ENCODE data around the gene PYGO2. TPM values are rescaled to one million over a fixed set of nuclear protein-coding genes. Genes with fewer than 3 reads are reported as not detected.
A peak's percentile ranks its signal among the peaks of the same experiment; 100 is the strongest.
"Not testable (repeated sequence)": the region's sequence is repeated elsewhere in the genome, so short reads cannot be mapped to it uniquely, and the experiment has no call there.

Gene PYGO2
- polyA plus RNA-seq, 3 donors from 2014 or later = 15.0 to 39.1 (median 15.4) TPM

DNA sequence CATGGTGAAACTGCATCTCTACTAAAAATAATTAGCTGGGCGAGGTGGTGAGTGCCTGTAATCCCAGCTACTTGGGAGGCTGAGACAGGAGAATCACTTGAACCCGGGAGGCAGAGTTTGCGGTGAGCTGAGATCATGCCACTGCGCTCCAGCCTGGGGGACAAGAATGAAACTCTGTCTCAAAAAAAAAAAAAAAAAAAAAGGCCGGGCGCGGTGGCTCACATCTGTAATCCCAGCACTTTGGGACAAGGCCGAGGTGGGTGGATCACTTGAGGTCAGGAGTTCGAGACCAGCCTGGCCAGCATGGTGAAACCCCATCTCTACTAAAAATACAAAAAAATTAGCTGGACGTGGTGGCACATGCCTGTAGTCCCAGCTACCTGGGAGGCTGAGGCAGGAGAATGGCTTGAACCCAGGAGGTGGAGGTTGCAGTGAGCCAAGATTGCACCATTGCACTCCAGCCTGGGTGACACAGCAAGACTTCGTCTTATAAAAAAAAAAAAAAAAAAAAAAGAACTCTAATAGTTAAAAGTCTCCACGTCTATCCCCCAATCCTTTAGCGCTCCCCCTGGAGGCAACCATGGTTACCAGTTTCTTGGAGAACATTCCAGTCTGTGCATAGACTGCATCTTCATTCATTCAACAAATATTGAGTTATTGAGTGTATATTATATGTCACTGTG lies 33.9 kb upstream of the PYGO2 start:
- H3K36me3 Mint-ChIP-seq, H3K27ac Mint-ChIP-seq: not testable (repeated sequence)

DNA sequence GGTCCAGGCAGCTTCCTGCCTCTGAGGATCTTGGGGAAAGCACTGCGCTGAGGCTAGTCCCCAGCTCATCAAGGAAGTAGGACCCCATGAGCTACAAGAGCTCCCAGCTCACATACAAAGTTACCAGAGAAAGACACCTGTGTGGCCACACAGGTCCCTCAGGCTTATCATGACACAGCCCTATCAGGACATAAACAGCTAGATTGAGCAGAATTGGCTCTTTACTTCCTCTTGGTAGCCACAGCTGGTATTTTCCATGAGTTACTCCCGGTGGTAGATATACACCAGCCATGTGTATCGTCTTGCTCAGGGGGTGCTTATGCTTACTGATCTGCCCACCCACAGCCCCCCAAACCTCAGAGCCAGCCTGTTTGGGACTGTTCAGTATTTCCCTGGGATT lies 33.0 kb upstream of the PYGO2 start:
- H3K27me3 Mint-ChIP-seq (ENCODE audit: low read depth in 3 of 3) = peaks cover 0 to 4% (median 2%) of the 10 kb centered on the region in 3 donors
- peaks cover 0 to 3% (median 0%) of the 10 kb centered on the region in 3 donors for H3K36me3 Mint-ChIP-seq
- no peaks in the 10 kb centered on the region for H3K9me3 Mint-ChIP-seq
- peaks cover 11 to 12% of the 10 kb centered on the region in 2 donors for H3K4me1 Mint-ChIP-seq
- H3K27ac Mint-ChIP-seq = no peak overlapping the region
- no peak for DNase-seq
- H3K4me3 Mint-ChIP-seq = no peak overlapping the region

More for the DNA sequence above, 33.9 kb upstream of the PYGO2 start:
- DNase-seq; H3K27me3 Mint-ChIP-seq (ENCODE audit: low read depth in 3 of 3); H3K9me3 Mint-ChIP-seq; H3K4me3 Mint-ChIP-seq: not testable (repeated sequence)
- H3K4me1 Mint-ChIP-seq = peaks cover 17 to 18% of the 10 kb centered on the region in 2 donors

DNA sequence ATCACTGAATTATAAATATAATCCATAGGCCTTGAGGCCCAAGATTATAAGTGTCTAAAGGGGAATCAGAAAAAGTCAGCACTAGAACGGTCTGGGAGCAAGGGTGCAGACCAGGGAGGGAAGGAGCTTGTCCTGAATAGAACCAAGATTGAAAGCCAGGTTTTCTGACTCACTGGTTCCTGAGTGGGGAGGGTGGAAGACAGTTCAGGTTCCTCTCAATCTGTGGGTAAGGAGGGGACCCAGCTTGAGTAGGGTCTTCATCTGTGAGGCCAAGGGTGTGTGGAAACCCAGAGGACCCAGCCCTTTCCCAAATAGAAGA lies 32.6 kb upstream of the PYGO2 start:
- Mint-ChIP-seq H3K9me3 (no peaks in the 10 kb centered on the region), H3K4me3 (no peak overlapping the region), H3K4me1 (peaks cover 11 to 13% of the 10 kb centered on the region in 2 donors), H3K27ac (no peak overlapping the region), H3K36me3 (peaks cover 0 to 4% (median 0%) of the 10 kb centered on the region in 3 donors), H3K27me3 (ENCODE audit: low read depth in 3 of 3) (peaks cover 0 to 4% (median 2%) of the 10 kb centered on the region in 3 donors)
- DNase-seq = no peak

DNA sequence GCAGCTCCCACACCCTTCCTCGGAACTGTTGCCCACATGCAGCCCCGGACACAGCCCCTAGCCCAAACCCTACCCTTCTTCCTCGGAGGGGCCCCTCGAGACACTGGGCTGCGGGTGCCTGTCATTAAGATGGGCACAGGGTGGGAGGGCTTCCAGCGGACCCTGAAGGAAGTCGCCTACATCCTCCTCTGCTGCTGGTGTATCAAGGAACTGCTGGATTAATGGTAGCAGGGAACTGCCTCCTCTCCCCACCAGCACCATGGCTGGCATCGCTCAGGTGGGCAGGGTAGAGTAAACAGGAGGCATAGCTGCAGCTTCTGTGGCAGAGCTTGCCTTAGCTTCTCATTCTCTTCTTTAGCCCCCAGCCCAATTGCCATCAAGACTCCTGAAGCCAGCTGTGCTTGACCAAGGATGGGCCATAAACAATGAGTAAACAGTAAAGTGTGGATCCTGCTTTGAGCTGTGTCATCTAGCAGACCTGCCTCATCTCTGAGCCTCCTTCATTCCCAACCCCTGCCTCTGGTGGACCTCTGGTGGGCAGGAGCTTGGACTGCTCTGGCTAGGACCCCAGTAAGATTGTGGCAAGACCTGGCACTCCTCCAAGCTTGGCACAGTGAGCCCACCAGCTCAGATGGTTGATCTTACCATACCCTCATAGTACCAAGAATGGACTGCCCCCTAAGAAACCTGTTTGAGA lies 32.1 kb upstream of the PYGO2 start, which contains the start of gene LENEP:
Gene LENEP, plus strand, starts transcription at position 15 of the 697 bp plus-strand sequence. Its CDS starts 22 bp downstream, at position 37.
- Mint-ChIP-seq H3K4me3 (no peak within 1 kb of the TSS), H3K4me1 (peaks cover 10 to 13% of the 10 kb centered on the region in 2 donors), H3K27ac (no peak within 1 kb of the TSS), H3K27me3 (ENCODE audit: low read depth in 3 of 3) (peaks cover 0 to 6% (median 2%) of the 10 kb centered on the region in 3 donors), H3K36me3 (peaks cover 0 to 9% (median 3%) of the 10 kb centered on the region in 3 donors), H3K9me3 (no peaks in the 10 kb centered on the region)
- DNase-seq = no peak

DNA sequence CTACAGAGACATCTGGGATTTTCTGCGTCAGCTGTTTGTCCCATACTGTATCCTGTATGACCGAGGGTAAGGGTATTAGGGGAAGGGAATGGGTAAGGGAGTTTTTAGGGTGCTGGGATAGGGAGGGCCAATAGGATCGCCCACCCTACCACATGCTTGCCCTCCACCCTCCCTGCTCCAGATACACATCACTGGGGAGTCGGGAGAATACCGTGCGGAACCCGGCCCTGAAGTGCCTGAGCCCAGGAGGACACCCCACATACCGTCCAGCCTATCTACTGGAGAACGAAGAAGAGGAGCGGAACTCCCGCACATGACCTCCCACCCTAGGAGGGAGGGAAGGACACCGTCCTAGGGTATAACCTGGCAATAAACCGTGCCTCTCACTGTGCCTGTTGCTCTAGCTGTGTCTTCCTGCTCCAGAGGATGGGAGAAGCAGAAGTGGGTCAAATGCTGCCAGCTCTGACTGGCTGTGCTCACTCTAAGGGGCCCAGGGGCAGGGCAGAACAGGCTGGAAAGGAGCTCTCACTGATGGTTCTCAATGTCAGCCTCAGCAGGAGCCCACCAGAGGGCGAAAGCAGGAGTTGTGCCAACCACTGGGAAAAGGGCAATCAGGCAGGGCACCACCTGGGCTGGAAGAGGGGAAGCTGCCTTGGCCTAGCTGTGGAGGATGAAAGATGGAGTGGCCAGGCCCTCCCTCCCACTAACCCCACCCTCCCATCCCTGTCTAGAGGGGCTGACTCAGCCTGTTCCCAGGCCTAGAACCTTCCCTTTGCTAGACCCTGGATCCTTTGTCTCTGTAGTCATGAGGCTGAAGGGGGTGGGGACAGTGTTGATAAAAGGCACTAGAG lies 31.4 kb upstream of the PYGO2 start:
- H3K9me3 Mint-ChIP-seq = no peaks in the 10 kb centered on the region
- peaks cover 0 to 15% (median 3%) of the 10 kb centered on the region in 3 donors for H3K36me3 Mint-ChIP-seq
- no peak for DNase-seq
- peaks cover 0 to 6% (median 2%) of the 10 kb centered on the region in 3 donors for H3K27me3 Mint-ChIP-seq (ENCODE audit: low read depth in 3 of 3)
- H3K4me3 Mint-ChIP-seq = no peak overlapping the region
- H3K27ac Mint-ChIP-seq = no peak overlapping the region
- peaks cover 6 to 19% of the 10 kb centered on the region in 2 donors for H3K4me1 Mint-ChIP-seq

DNA sequence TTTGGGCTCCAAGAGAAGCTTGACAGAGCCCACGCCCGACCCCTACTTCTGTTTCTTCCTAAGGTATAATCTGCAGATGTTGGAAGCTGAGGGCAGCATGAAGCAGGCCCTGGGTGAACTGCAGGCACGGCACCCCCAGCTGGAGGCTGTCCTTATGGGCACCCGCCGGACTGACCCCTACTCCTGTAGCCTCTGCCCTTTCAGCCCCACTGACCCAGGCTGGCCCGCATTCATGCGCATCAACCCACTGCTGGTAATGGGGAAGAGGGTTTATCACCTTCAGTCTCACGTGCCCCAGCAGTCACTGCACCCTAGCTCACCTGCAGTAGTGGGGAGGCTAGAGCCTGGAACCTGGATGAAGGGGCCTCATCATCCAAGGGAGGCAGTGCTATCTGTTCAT lies 28.7 kb upstream of the PYGO2 start:
- Mint-ChIP-seq H3K27me3 (ENCODE audit: low read depth in 3 of 3) (peaks cover 0 to 6% (median 0%) of the 10 kb centered on the region in 3 donors), H3K9me3 (no peaks in the 10 kb centered on the region), H3K27ac (no peak overlapping the region), H3K36me3 (peaks cover 0 to 17% (median 3%) of the 10 kb centered on the region in 3 donors), H3K4me3 (no peak overlapping the region), H3K4me1 (peaks cover 6 to 19% of the 10 kb centered on the region in 2 donors)
- DNase-seq = no peak

DNA sequence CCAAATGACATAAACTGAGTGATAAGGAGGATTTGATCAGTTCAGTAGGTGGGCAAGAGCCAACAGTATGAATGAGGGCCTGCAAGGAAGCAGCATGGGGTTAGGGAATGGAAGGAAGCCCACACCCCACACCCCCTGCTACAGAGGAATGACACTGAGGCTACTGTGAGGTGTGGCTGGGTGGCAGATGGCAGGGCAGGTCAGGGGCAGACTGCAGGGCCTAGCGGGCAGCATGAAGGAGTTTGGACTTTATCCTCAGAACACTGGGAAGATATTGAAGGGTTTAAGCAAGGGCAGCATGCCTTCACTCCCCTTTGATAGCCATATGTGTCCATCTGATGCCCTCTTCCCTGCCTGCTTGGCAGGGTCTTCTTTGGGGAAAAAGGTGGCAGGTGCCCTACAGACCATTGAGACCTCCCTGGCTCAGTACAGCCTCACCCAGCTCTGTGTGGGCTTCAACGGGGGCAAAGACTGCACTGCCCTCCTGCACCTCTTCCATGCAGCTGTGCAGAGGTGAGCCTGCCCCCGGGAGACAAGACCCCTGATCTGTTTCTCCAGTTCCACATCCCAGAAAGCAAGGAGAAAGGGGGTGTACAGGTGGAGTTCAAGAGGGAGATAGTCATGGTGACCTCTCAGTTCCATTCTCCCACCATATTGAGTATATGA lies 27.7 kb upstream of the PYGO2 start:
- H3K9me3 Mint-ChIP-seq = no peaks in the 10 kb centered on the region
- DNase-seq = no peak
- peaks cover 6 to 19% of the 10 kb centered on the region in 2 donors for H3K4me1 Mint-ChIP-seq
- H3K4me3 Mint-ChIP-seq = no peak overlapping the region
- peak overlapping the region in 2 of 6 donors; percentile 29 to 61 for H3K27ac Mint-ChIP-seq
- H3K27me3 Mint-ChIP-seq (ENCODE audit: low read depth in 3 of 3) = peaks cover 0 to 6% (median 0%) of the 10 kb centered on the region in 3 donors
- H3K36me3 Mint-ChIP-seq = peaks cover 0 to 17% (median 3%) of the 10 kb centered on the region in 3 donors

DNA sequence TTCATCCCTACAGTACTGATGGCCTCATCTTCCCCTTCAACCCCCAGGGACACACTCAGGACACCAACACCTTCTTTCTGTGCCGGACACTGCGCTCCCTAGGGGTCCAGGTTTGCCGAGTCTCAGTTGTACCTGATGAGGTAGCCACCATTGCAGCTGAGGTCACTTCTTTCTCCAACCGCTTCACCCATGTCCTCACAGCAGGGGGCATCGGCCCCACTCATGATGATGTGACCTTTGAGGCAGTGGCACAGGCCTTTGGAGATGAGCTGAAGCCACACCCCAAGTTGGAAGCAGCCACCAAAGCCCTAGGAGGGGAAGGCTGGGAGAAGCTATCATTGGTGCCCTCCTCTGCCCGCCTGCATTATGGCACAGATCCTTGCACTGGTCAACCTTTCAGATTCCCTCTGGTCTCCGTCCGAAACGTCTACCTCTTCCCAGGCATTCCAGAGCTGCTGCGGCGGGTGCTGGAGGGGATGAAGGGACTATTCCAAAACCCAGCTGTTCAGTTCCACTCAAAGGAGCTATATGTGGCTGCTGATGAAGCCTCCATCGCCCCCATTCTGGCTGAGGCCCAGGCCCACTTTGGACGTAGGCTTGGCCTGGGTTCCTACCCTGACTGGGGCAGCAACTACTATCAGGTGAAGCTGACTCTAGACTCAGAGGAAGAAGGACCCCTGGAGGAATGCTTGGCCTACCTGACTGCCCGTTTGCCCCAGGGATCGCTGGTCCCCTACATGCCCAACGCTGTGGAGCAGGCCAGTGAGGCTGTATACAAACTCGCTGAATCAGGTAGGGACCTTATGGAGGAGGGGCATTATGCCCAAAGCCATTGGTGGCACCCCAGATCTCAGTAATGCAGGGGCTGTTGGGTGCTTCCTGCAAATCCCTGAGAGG lies 26.7 kb upstream of the PYGO2 start:
- Mint-ChIP-seq H3K36me3 (peaks cover 0 to 17% (median 3%) of the 10 kb centered on the region in 3 donors), H3K9me3 (no peaks in the 10 kb centered on the region), H3K4me3 (no peak overlapping the region), H3K4me1 (peaks cover 6 to 19% of the 10 kb centered on the region in 2 donors), H3K27ac (peak overlapping the region in 1 of 6 donors; percentile 61), H3K27me3 (ENCODE audit: low read depth in 3 of 3) (peaks cover 0 to 4% (median 0%) of the 10 kb centered on the region in 3 donors)
- no peak for DNase-seq

DNA sequence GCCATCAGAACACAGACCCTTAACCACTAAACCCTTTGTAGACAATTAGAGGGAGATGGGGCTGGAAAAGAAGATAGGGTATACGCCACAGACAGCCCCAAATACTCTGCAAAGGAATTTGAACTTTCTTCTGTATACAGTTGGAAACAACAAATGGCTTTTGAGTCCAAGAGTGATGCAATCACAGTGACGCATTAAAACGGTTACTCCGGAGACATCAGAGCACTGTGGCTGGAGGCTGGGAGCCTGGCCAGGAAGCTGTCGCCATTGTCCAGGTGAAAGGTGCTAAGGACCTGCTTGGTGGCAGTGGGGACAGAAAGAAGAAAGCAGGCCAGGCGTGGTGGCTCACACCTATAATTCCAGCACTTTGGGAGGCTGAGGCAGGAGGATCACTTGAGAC lies 25.7 kb upstream of the PYGO2 start:
- Mint-ChIP-seq H3K27me3 (ENCODE audit: low read depth in 3 of 3) (peaks cover 0 to 2% (median 0%) of the 10 kb centered on the region in 3 donors), H3K4me1 (peaks cover 6 to 19% of the 10 kb centered on the region in 2 donors), H3K9me3 (no peaks in the 10 kb centered on the region), H3K4me3 (no peak overlapping the region), H3K36me3 (peaks cover 0 to 17% (median 3%) of the 10 kb centered on the region in 3 donors), H3K27ac (no peak overlapping the region)
- no peak for DNase-seq

DNA sequence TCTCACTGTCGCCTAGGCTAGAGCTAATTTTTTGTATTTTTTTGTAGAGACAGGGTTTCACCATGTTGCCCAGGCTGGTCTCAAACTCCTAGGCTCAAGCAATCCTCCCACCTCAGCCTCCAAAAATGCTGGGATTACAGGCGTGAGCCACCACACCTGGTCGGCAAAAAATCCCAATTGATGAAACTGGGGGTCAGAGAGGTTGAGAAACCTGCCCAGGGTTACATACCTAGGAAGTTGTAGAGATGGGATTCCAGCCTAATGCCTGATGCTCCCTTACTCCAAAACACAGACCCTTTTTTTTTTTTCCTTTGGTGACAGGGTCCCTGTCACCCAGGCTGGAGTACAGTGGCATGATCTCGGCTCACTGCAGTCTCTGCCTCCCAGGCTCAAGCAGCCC lies 25.2 kb upstream of the PYGO2 start:
- Mint-ChIP-seq H3K36me3 (peaks cover 0 to 17% (median 3%) of the 10 kb centered on the region in 3 donors), H3K4me1 (peaks cover 6 to 19% of the 10 kb centered on the region in 2 donors)
- H3K27me3 Mint-ChIP-seq (ENCODE audit: low read depth in 3 of 3); H3K27ac Mint-ChIP-seq; H3K9me3 Mint-ChIP-seq; H3K4me3 Mint-ChIP-seq; DNase-seq: not testable (repeated sequence)

DNA sequence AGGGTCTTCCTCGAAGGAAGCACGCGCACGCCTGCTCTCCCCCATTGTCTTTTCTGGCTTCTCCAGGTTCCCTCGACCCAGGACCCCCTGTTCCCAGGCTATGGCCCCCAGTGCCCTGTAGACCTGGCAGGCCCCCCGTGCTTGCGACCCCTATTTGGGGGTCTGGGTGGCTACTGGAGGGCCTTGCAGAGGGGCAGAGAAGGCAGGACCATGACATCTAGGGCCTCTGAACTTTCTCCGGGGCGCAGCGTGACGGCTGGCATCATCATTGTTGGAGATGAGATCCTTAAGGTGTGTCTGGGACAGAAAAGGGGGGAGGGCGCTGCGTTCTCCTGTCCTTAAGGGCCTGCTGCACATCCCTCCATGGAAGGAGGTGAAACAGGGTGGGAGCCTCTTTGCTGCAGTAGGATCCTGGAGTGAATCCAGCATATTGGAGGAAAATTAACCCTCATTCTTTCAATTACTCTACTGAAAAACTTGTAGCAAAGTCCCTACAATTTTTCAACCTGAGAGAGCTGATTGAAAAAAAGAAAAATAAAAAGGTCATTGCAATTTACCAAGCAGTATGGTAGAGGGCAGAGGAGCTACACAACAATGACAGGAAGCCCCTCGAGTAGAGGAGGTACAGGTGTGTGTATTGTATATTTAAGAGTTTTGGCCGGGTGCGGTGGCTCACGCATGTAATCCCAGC lies 22.3 kb upstream of the PYGO2 start:
- DNase-seq = no peak
- no peaks in the 10 kb centered on the region for H3K9me3 Mint-ChIP-seq

More for the DNA sequence above, 22.3 kb upstream of the PYGO2 start:
- H3K36me3 Mint-ChIP-seq = peaks cover 0 to 10% (median 1%) of the 10 kb centered on the region in 3 donors
- H3K4me3 Mint-ChIP-seq = no peak overlapping the region
- peaks cover 2 to 9% of the 10 kb centered on the region in 2 donors for H3K4me1 Mint-ChIP-seq
- H3K27ac Mint-ChIP-seq = peak overlapping the region in 1 of 6 donors; percentile 82
- H3K27me3 Mint-ChIP-seq (ENCODE audit: low read depth in 3 of 3) = peaks cover 0 to under 1% (median 0%) of the 10 kb centered on the region in 3 donors

All from immature natural killer cell (primary cell).